Transverse colon (tissue), 3 donors: ENCODE data around the gene FIGN.

Experiments used
- EP300 ChIP-seq: sonication (generic); formaldehyde crosslinking; IDR thresholded peaks from one replicate; pipeline ENCODE4 v1.6.1; 2017; ENCODE audit warnings: antibody characterized with exemption, low read depth
- POLR2A ChIP-seq: fragments of 450-650 bp; IDR thresholded peaks from one replicate; pipeline ENCODE4 v1.6.1; 2016; ENCODE audit warnings: antibody characterized with exemption, mild to moderate bottlenecking, moderate library complexity
- TF ChIP-seq, protein P1 (sequence below), 5 experiments: fragments of 200-600 bp in 3 of 5; fragments of 450-650 bp in 2 of 5; sonication (generic) in 3 of 5; IDR thresholded peaks; 1 replicate in 2 of 5; 2 replicates in 3 of 5; pipeline ENCODE4 v1.5.1; 2016 to 2017; ENCODE audit warnings: antibody characterized with exemption in 5 of 5, inconsistent platforms in 3 of 5, mild to moderate bottlenecking in 2 of 5, moderate library complexity in 1 of 5

DNA sequence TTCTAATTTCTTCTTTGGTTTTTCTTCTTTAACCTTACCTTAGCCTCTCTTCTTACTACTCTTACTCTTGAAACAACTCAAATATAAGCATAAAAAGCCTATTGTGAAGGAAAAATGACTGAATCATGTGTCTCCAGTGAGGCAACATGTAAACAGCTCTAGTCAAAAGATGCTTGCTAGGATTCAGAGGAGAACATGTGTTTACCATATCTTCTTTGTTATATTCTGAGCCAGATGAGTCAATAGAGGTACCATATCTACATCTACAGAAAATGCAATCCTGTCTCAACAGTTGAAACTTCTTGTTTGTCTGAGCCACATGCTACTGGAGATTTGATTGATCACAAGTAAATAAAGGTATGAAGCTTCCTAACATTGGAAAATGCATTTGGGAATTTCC, 15.9 kb upstream of the FIGN start:
- TF ChIP-seq, protein P1, sequence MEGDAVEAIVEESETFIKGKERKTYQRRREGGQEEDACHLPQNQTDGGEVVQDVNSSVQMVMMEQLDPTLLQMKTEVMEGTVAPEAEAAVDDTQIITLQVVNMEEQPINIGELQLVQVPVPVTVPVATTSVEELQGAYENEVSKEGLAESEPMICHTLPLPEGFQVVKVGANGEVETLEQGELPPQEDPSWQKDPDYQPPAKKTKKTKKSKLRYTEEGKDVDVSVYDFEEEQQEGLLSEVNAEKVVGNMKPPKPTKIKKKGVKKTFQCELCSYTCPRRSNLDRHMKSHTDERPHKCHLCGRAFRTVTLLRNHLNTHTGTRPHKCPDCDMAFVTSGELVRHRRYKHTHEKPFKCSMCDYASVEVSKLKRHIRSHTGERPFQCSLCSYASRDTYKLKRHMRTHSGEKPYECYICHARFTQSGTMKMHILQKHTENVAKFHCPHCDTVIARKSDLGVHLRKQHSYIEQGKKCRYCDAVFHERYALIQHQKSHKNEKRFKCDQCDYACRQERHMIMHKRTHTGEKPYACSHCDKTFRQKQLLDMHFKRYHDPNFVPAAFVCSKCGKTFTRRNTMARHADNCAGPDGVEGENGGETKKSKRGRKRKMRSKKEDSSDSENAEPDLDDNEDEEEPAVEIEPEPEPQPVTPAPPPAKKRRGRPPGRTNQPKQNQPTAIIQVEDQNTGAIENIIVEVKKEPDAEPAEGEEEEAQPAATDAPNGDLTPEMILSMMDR (IDR thresholded peaks at IDR 0.05): no peak
- TF ChIP-seq EP300 (no peak), POLR2A (no peak)
